DOHH2 (cell line): ENCODE data around the gene HSPA2.

Experiments
- H3F3A ChIP-seq: fragments of 200-600 bp; sonication (generic), shearing (Covaris generic); 2 replicates; pipeline ENCODE4 v1.6.0; 2016; ENCODE audit warnings: antibody characterized with exemption, mild to moderate bottlenecking; ENCODE audit not compliant: control insufficient read depth, insufficient read depth
- H3K27ac ChIP-seq: fragments of 200-600 bp; sonication (generic); 2 replicates; pipeline ENCODE4 v1.5.1; 2014; ENCODE audit warnings: low read depth, mild to moderate bottlenecking, low read length, moderate library complexity
- H3K27me3 ChIP-seq: fragments of 200-600 bp; sonication (generic); 2 replicates; pipeline ENCODE4 v1.6.1; 2014; ENCODE audit warnings: mild to moderate bottlenecking, low read length, mixed read lengths; ENCODE audit not compliant: control insufficient read depth
- H3K36me3 ChIP-seq: fragments of 200-600 bp; sonication (generic); 2 replicates; pipeline ENCODE4 v1.6.1; 2014; ENCODE audit warnings: mild to moderate bottlenecking, low read length, moderate library complexity, mixed read lengths; ENCODE audit not compliant: control insufficient read depth
- H3K4me1 ChIP-seq: fragments of 200-600 bp; sonication (generic); 2 replicates; pipeline ENCODE4 v1.6.1; 2014; ENCODE audit warnings: mild to moderate bottlenecking, low read length, mixed read lengths; ENCODE audit not compliant: control insufficient read depth
- H3K4me2 ChIP-seq: fragments of 200-600 bp; sonication (generic); 2 replicates; pipeline ENCODE4 v1.6.0; 2014; ENCODE audit warnings: mild to moderate bottlenecking, low read length, moderate library complexity
- H3K4me3 ChIP-seq: fragments of 200-600 bp; sonication (generic); 2 replicates; pipeline ENCODE4 v1.5.1; 2014; ENCODE audit warnings: mild to moderate bottlenecking, low read length, mixed read lengths
- H3K79me2 ChIP-seq: fragments of 200-600 bp; sonication (generic); 2 replicates; pipeline ENCODE4 v1.6.1; 2014; ENCODE audit warnings: mild to moderate bottlenecking, low read length, mixed read lengths; ENCODE audit not compliant: control insufficient read depth
- H3K9me2 ChIP-seq: fragments of 200-600 bp; sonication (generic); replicated peaks from 2 replicates; pipeline ENCODE4 v1.6.1; 2014; ENCODE audit warnings: mild to moderate bottlenecking, low read length, mixed read lengths; ENCODE audit not compliant: control insufficient read depth
- H3K9me3 ChIP-seq: fragments of 200-600 bp; sonication (generic); 2 replicates; pipeline ENCODE4 v1.6.1; 2014; ENCODE audit warnings: antibody characterized with exemption, low read length, mixed read lengths; ENCODE audit not compliant: control insufficient read depth, insufficient read depth
- H4K20me1 ChIP-seq: fragments of 200-600 bp; sonication (generic); 2 replicates; pipeline ENCODE4 v1.6.0; 2014; ENCODE audit warnings: low read depth, mild to moderate bottlenecking, antibody characterized with exemption, low read length, moderate library complexity; ENCODE audit not compliant: control insufficient read depth, insufficient read depth
- CTCF ChIP-seq: fragments of 200-600 bp; sonication (generic); IDR thresholded peaks from one replicate; pipeline ENCODE4 v1.5.1; 2014; ENCODE audit warnings: antibody characterized with exemption, mild to moderate bottlenecking, low read depth, low read length; ENCODE audit not compliant: poor library complexity, severe bottlenecking
- EZH2phosphoT487 ChIP-seq: fragments of 200-600 bp; sonication (generic); IDR thresholded peaks from 2 replicates; pipeline ENCODE4 v1.6.1; 2017; ENCODE audit warnings: borderline replicate concordance, mild to moderate bottlenecking, antibody characterized with exemption, low read length, moderate library complexity, mixed read lengths

The HSPA2 gene

GRCh38 chr14:64572386-64573104 is 32.0 kb downstream of the HSPA2 start:
- no peaks in the 10 kb centered on the region for H4K20me1 ChIP-seq
- H3K79me2 ChIP-seq = no peaks in the 10 kb centered on the region
- H3K27me3 ChIP-seq = 0 out of 2 replicates have a peak, but pooled peaks cover 5% of the 10 kb centered on the region
- no peak overlapping the region for H3K4me2 ChIP-seq
- no peak overlapping the region for H3K27ac ChIP-seq
- no peaks in the 10 kb centered on the region for H3K4me1 ChIP-seq
- no peak overlapping the region for H3K4me3 ChIP-seq
- H3K9me3 ChIP-seq = no peaks in the 10 kb centered on the region
- TF ChIP-seq CTCF (no peak), EZH2phosphoT487 (no peak)
- no peaks in the 10 kb centered on the region for H3F3A ChIP-seq
- no peaks in the 10 kb centered on the region for H3K36me3 ChIP-seq
- H3K9me2 ChIP-seq = no peaks in the 10 kb centered on the region

GRCh38 chr14:64573109-64573508 is 32.6 kb downstream of the HSPA2 start:
- Histone ChIP-seq H3K27me3 (0 out of 2 replicates have a peak, but pooled peaks cover 5% of the 10 kb centered on the region), H3F3A (no peaks in the 10 kb centered on the region), H3K36me3 (no peaks in the 10 kb centered on the region), H3K27ac (no peak overlapping the region), H3K4me1 (no peaks in the 10 kb centered on the region), H4K20me1 (no peaks in the 10 kb centered on the region), H3K79me2 (no peaks in the 10 kb centered on the region), H3K4me3 (no peak overlapping the region), H3K9me3 (no peaks in the 10 kb centered on the region), H3K4me2 (no peak overlapping the region), H3K9me2 (no peaks in the 10 kb centered on the region)
- TF ChIP-seq CTCF = no peak
- TF ChIP-seq EZH2phosphoT487 = no peak

GRCh38 chr14:64574371-64575107 is 34.0 kb downstream of the HSPA2 start:
- H3K4me3 ChIP-seq = no peak overlapping the region
- H3K4me1 ChIP-seq = no peaks in the 10 kb centered on the region
- H3K9me2 ChIP-seq = no peaks in the 10 kb centered on the region
- H3F3A ChIP-seq = no peaks in the 10 kb centered on the region
- no peak overlapping the region for H3K4me2 ChIP-seq
- H3K27me3 ChIP-seq = no peaks in the 10 kb centered on the region
- no peak overlapping the region for H3K27ac ChIP-seq
- H3K79me2 ChIP-seq = no peaks in the 10 kb centered on the region
- H3K9me3 ChIP-seq = no peaks in the 10 kb centered on the region
- TF ChIP-seq EZH2phosphoT487 (no peak), CTCF (no peak)
- no peaks in the 10 kb centered on the region for H4K20me1 ChIP-seq
- no peaks in the 10 kb centered on the region for H3K36me3 ChIP-seq
